Naive B cell (primary cell): ENCODE results near the gene CD82. TPM values are rescaled to one million over a fixed set of nuclear protein-coding genes. Genes with fewer than 3 reads are reported as not detected.
A peak's percentile ranks its signal among the peaks of the same experiment; 100 is the strongest.
"Not testable (repeated sequence)": the region's sequence is repeated elsewhere in the genome, so short reads cannot be mapped to it uniquely, and the experiment has no call there.

ENCODE experiments used
- ATAC-seq, 2 donors: fragments of 150-1000 bp; cut with Tn5 transposase; 2 replicates each; pipeline ENCODE4 v1.10.0; 2021; ENCODE audit warnings: low read depth in 2 of 2, mild to moderate bottlenecking in 2 of 2, moderate library complexity in 2 of 2
- DNase-seq: peaks from one replicate; pipeline ENCODE4 v3.0.0; 2022
- H3K27ac Mint-ChIP-seq, 6 donors: one replicate each; pipeline ENCODE4 v1.8.0; 2020 to 2022; ENCODE audit warnings: mild to moderate bottlenecking in 6 of 6, mixed read lengths in 6 of 6, moderate library complexity in 5 of 6, inconsistent platforms in 2 of 6
- H3K27me3 Mint-ChIP-seq, 3 donors: one replicate each; pipeline ENCODE4 v1.8.0; 2021 to 2022; ENCODE audit warnings: mixed read lengths in 3 of 3, mild to moderate bottlenecking in 1 of 3
- H3K36me3 Mint-ChIP-seq, 2 donors: one replicate each; pipeline ENCODE4 v1.8.0; 2020 to 2022; ENCODE audit warnings: mixed read lengths in 2 of 2, inconsistent platforms in 1 of 2, mild to moderate bottlenecking in 1 of 2
- H3K4me1 Mint-ChIP-seq, 3 donors: one replicate each; pipeline ENCODE4 v1.8.0; 2020 to 2022; ENCODE audit warnings: mixed read lengths in 3 of 3, inconsistent platforms in 1 of 3, mild to moderate bottlenecking in 1 of 3, moderate library complexity in 1 of 3
- H3K4me3 Mint-ChIP-seq, 8 donors: one replicate each; pipeline ENCODE4 v1.8.0; 2020 to 2022; ENCODE audit warnings: mild to moderate bottlenecking in 8 of 8, mixed read lengths in 8 of 8, moderate library complexity in 8 of 8, inconsistent platforms in 2 of 8
- H3K9me3 Mint-ChIP-seq, 7 donors: one replicate each; pipeline ENCODE4 v1.8.0; 2020 to 2022; ENCODE audit warnings: mixed read lengths in 7 of 7, mild to moderate bottlenecking in 5 of 7, inconsistent platforms in 2 of 7, moderate library complexity in 1 of 7
- polyA plus RNA-seq, 6 donors: library from polyadenylated mRNA; unstranded; fragments of 300-500 nt; fragmentation: Illumina TruSeq; gene quantifications; one replicate each; pipeline ENCODE4 v1.2.3, GENCODE V29; 2021; ENCODE audit warnings: low read depth in 6 of 6

The CD82 gene
- polyA plus RNA-seq, 6 donors from 2014 or later: 146 to 292 (median 225) TPM

DNA sequence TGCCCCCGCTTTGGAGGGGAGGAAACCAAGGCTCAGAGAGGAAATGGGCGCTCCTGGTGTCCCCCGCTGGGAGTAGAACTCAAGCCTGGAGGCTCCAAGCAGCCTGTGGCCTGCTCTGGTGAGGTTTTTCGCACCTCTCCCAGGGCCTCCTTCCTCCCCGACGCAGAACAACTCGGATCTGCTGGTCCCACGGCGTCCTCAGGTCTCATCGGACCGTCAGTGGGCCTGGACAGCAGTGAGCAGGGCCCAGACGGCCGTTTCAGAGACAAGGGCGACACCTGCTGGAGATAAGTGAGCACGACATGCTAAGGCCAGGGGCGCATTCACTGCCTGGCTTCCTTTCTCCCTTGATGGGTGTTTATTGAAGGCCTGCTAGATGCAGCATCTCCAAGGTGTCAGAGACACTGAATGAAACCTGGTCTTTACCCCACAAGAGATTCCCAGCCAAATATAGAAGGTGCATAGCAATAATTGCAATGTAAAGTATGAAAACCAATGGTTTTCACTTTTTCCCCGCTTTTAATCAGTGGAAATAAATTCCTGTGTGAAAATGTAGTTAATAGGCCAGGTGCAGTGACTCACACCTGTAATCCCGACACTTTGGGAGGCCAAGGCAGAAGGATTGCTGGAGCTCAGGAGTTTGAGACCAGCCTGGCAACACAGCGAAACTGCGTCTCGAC lies 26.9 kb upstream of the CD82 start:
- peaks cover 9 to 30% (median 12%) of the 10 kb centered on the region in 3 donors for H3K27me3 Mint-ChIP-seq
- no peak overlapping the region for H3K4me3 Mint-ChIP-seq
- peak; percentile 79 to 86 for ATAC-seq
- H3K9me3 Mint-ChIP-seq: no peaks in the 10 kb centered on the region
- H3K4me1 Mint-ChIP-seq: peaks cover 0 to 8% (median 4%) of the 10 kb centered on the region in 3 donors
- peak overlapping the region in 2 of 6 donors; percentile 42 to 71 for H3K27ac Mint-ChIP-seq
- peak; percentile 59 for DNase-seq
- no peaks in the 10 kb centered on the region for H3K36me3 Mint-ChIP-seq

DNA sequence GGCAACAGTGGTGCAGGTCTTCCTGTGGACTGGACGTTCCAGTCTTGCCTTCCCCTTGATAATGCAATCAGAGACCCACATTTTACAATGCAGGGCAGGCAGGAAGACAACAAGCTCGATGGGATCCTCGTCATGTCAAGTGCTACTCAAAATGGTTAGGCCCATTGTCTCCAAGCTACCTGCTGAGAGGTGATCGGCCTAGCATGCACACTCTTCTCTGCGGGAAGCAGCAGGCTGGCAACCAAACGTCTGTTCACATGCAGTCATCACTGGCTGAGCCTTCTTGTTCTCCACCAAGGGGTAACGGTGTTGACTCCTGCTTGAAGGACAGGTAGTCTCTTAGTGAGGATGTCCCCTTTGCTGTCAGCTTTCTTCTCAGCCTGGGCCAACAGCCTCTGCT lies 25.5 kb upstream of the CD82 start:
- no peaks in the 10 kb centered on the region for H3K9me3 Mint-ChIP-seq
- H3K4me3 Mint-ChIP-seq: no peak overlapping the region
- ATAC-seq (no peak), DNase-seq (no peak)
- H3K27me3 Mint-ChIP-seq: peaks cover 3 to 17% (median 9%) of the 10 kb centered on the region in 3 donors
- H3K27ac Mint-ChIP-seq: no peak overlapping the region
- H3K4me1 Mint-ChIP-seq: peaks cover 0 to 8% (median 4%) of the 10 kb centered on the region in 3 donors
- H3K36me3 Mint-ChIP-seq: no peaks in the 10 kb centered on the region

DNA sequence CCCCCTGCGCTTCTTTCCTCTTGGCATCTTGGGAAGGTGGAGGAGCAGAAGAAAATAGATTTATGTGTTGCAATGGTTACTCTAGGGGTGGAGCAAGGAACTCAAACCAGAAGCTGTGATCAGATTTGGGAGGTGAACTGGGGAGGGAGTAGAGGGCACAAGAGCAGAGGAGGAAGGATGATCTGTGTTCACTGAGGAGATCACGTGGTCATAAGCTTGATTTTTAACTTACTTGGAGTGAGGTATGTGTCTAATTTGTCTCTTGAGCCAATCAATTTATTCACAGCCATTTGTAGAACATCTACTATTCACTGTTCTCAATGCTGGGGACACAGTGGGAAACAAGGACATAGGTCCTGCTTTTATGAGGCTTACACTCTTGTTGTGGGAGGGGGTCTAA lies 24.8 kb upstream of the CD82 start:
- Mint-ChIP-seq H3K4me3 (no peak overlapping the region), H3K4me1 (peaks cover 0 to 8% (median 4%) of the 10 kb centered on the region in 3 donors), H3K36me3 (no peaks in the 10 kb centered on the region), H3K9me3 (no peaks in the 10 kb centered on the region), H3K27ac (no peak overlapping the region), H3K27me3 (peaks cover 4 to 10% (median 7%) of the 10 kb centered on the region in 3 donors)
- no peak for DNase-seq
- no peak for ATAC-seq

DNA sequence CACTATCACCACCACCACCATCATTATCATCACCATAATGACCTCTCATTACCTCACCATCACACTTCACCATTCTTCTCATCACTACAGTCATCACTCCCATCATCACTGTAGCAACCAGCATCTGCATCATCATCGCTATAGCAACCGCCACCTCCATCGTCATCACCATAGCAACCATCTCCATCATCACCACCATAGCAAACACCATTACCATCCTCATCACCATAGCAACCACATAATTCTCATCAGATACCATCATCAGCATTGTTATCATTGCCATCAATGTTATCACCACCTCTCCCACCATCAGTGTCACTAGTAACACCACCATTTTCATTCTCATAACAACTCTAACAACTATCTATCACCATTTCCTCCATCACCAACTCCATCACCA lies 23.1 kb upstream of the CD82 start:
- no peaks in the 10 kb centered on the region for H3K36me3 Mint-ChIP-seq
- ATAC-seq: peak in 1 of 2 donors; percentile 10
- no peak overlapping the region for H3K27ac Mint-ChIP-seq
- peaks cover 0 to 4% (median 4%) of the 10 kb centered on the region in 3 donors for H3K27me3 Mint-ChIP-seq
- DNase-seq: no peak
- no peak overlapping the region for H3K4me3 Mint-ChIP-seq
- peaks cover 0 to 3% (median 0%) of the 10 kb centered on the region in 7 donors for H3K9me3 Mint-ChIP-seq
- H3K4me1 Mint-ChIP-seq: peaks cover 0 to 8% (median 4%) of the 10 kb centered on the region in 3 donors

DNA sequence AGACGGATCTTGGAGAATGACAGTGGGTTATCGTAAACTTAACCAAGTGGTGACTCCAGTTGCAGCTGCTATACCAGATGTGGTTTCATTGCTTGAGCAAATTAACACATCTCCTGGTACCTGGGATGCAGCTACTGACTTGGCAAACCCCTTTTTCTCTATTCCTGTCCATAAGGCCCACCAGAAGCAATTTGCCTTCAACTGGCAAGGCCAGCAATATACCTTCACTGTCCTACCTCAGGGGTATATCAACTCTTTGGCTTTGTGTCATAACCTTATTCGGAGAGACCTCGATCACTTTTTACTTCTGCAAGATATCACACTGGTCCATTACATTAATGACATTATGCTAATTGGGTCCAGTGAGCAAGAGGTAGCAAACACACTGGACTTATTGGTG lies 18.5 kb upstream of the CD82 start:
- H3K9me3 Mint-ChIP-seq, H3K4me3 Mint-ChIP-seq, H3K36me3 Mint-ChIP-seq, H3K27ac Mint-ChIP-seq, H3K27me3 Mint-ChIP-seq, ATAC-seq, H3K4me1 Mint-ChIP-seq, DNase-seq: not testable (repeated sequence)

DNA sequence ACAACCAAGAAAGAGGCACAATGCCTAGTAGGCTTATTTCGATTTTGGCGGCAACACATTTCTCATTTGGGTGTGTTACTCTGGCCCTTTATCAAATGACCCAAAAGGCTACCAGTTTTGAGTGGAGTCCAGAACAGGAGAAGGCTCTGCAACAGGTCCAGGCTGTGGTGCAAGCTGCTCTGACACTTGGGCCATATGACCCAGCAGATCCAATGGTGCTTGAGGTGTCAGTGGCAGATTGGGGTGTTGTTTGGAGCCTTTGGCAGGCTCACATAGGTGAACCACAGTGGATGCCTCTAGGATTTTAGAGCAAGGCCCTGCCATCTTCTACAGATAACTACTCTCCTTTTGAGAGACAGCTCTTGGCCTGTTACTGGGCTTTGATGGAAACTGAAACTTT lies 17.9 kb upstream of the CD82 start:
- not testable (repeated sequence) for DNase-seq, H3K4me3 Mint-ChIP-seq, H3K4me1 Mint-ChIP-seq, H3K9me3 Mint-ChIP-seq, H3K36me3 Mint-ChIP-seq, H3K27ac Mint-ChIP-seq, ATAC-seq, H3K27me3 Mint-ChIP-seq

DNA sequence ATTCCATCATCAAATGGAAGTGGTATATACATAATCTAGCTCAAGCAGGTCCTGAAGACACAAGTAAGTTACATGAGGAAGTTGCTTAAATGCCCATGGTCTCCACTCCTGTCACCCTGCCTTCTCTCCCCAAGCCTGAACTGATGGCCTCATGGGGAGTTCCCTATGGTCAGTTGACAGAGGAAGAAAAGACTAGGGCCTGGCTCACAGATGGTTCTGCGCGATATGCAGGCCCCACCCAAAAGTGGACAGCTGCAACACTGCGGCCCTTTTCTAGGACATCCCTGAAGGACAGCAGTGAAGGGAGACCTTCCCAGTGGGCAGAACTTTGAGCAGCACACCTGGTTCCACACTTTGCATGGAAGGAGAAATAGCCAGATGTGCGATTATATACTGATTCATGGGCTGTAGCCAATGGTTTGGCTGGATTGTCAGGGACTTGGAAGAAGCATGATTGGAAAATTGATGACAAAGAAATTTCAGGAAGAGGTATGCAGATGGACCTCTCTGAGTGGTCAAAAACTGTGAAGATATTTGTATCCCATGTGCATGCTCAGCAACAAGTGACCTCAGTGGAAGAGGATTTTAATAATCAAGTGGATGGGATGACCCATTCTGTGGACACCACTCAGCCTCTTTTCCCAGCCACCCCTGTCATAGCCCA lies 17.3 kb upstream of the CD82 start:
- H3K4me1 Mint-ChIP-seq: no peaks in the 10 kb centered on the region
- no peaks in the 10 kb centered on the region for H3K36me3 Mint-ChIP-seq
- ATAC-seq (no peak), DNase-seq (no peak)
- peaks cover 0 to 3% (median 0%) of the 10 kb centered on the region in 7 donors for H3K9me3 Mint-ChIP-seq
- peaks cover 0 to 4% (median 0%) of the 10 kb centered on the region in 3 donors for H3K27me3 Mint-ChIP-seq
- H3K27ac Mint-ChIP-seq: no peak overlapping the region
- H3K4me3 Mint-ChIP-seq: no peak overlapping the region

DNA sequence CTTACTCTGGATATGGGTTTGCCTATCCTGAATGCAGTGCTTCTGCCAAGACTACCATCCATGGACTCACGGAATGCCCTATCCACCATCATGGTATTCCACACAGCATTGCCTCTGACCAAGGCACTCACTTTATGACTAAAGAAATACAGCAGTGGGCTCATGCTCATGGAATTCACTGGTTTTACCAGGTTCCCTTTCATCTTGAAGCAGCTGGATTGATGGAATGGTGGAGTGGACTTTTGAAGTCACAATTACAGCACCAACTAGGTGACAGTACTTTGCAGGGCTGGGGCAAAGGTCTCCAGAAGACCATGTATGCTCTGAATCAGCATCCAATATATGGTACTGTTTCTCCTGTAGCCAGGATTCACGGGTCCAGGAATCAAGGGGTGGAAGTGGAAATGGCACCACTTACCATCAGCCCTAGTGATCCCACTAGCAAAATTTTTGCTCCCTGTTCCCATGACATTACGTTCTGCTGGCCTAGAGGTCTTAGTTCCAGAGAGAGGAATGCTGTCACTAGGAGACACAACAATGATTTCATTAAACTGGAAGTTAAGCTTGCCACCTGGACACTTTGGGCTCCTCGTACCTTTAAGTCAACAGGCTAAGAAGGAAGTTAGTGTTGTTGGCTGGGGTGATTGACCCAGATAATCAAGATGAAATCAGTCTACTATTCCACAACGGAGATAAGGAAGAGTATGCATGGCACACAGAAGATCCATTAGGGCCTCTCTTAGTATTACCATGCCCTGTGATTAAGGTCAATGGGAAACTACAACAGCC lies 16.3 kb upstream of the CD82 start:
- H3K27ac Mint-ChIP-seq, H3K9me3 Mint-ChIP-seq, H3K27me3 Mint-ChIP-seq, H3K4me3 Mint-ChIP-seq, DNase-seq, H3K4me1 Mint-ChIP-seq, H3K36me3 Mint-ChIP-seq, ATAC-seq: not testable (repeated sequence)

DNA sequence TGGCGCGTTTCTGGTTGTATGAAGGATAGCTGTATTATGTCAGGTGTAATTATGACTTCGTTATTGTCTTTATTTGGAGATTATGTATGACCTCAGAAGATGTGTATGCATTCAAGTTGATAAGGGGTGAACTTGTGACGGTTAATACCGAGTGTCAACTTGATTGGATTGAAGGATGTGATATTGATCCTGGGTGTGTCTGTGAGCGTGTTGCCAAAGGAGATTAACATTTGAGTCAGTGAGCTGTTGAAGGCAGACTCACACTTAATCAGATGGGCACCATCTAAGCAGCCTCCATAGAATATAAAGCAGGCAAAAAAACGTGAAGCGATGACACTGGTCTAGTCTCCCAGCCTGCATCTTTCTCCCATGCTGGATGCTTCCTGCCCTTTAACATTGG lies 15.3 kb upstream of the CD82 start:
- H3K27me3 Mint-ChIP-seq: peaks cover 0 to 4% (median 0%) of the 10 kb centered on the region in 3 donors
- no peak for DNase-seq
- ATAC-seq: no peak
- H3K4me1 Mint-ChIP-seq: peaks cover 1 to 2% (median 1%) of the 10 kb centered on the region in 3 donors
- H3K4me3 Mint-ChIP-seq: no peak overlapping the region
- H3K9me3 Mint-ChIP-seq: peaks cover 0 to 4% (median 0%) of the 10 kb centered on the region in 7 donors
- no peak overlapping the region for H3K27ac Mint-ChIP-seq
- no peaks in the 10 kb centered on the region for H3K36me3 Mint-ChIP-seq

DNA sequence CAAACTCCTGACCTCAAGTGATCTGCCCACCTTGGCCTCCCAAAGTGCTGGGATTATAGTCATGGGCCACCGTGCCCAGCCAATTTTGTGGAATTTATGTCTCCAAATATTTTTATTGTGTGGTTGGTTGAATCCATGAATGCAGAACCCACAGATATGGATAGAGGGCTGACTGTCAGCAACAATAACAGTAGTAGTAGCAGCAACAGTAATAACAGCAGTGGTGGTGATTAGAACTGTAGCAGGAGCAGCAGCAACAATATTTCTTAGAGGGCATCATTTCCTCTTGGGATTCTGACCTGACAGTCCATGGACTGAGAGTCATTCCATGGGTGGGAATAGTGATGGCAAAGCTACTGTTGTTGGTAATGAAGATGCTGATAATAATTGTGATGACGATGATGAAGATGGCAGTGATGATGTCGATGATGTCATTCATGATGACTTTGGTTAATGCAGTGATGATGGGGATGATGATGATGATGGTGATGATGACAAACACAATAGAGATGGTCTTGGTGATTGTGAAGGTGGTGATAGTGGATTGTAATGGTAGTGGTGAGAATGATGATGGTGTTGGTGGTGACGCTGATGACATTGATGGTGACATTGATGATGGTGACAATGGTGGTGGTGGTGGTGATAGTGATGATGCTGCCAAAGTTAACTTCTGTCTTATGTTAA lies 13.9 kb upstream of the CD82 start:
- Mint-ChIP-seq H3K27me3 (no peaks in the 10 kb centered on the region), H3K36me3 (no peaks in the 10 kb centered on the region), H3K4me1 (peaks cover 7 to 14% (median 10%) of the 10 kb centered on the region in 3 donors), H3K27ac (peak overlapping the region in 1 of 6 donors; percentile 2), H3K9me3 (peaks cover 0 to 3% (median 0%) of the 10 kb centered on the region in 7 donors), H3K4me3 (no peak overlapping the region)
- ATAC-seq: no peak
- no peak for DNase-seq

DNA sequence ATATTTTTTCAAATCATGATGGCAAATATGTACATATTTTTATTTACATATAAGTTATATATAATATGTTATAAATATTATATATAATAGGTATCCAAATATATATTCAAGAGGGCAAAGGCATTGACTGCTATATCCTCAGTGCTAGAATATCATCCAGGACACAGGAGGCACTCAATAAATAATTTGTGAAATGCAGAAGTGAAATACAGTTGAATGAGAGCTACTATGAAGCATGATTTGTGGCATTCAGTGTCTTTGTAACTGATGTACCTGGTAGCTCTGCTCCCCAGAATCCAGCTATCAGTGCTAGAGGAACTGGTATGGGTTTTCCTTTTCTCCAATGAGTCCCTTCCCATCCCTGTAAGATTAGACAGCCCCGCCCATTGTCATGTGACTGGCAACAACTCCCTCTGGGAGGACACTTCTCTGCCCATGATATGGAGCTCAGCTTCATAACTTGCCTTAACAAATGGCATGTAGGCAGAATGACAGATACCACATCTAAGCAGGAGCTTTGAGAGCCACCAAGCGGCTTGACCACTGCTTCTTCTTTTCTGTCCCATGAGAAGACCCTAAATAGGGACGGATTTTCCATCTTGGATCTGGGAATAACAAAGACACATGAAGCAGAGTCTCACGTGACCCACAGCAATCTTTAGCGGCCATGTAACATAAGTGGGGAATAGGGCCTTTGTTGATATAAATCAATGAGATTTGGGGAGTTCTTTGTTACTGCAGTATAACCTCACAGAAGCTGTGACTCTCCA lies 10.2 kb upstream of the CD82 start:
- H3K9me3 Mint-ChIP-seq: peaks cover 0 to 3% (median 0%) of the 10 kb centered on the region in 7 donors
- no peak for DNase-seq
- ATAC-seq: no peak
- H3K27ac Mint-ChIP-seq: peak overlapping the region in 2 of 6 donors; percentile 50 to 76
- no peaks in the 10 kb centered on the region for H3K36me3 Mint-ChIP-seq
- H3K4me3 Mint-ChIP-seq: peak overlapping the region in 2 of 8 donors; percentile 10 to 35
- H3K4me1 Mint-ChIP-seq: peaks cover 28 to 45% (median 39%) of the 10 kb centered on the region in 3 donors
- H3K27me3 Mint-ChIP-seq: no peaks in the 10 kb centered on the region

DNA sequence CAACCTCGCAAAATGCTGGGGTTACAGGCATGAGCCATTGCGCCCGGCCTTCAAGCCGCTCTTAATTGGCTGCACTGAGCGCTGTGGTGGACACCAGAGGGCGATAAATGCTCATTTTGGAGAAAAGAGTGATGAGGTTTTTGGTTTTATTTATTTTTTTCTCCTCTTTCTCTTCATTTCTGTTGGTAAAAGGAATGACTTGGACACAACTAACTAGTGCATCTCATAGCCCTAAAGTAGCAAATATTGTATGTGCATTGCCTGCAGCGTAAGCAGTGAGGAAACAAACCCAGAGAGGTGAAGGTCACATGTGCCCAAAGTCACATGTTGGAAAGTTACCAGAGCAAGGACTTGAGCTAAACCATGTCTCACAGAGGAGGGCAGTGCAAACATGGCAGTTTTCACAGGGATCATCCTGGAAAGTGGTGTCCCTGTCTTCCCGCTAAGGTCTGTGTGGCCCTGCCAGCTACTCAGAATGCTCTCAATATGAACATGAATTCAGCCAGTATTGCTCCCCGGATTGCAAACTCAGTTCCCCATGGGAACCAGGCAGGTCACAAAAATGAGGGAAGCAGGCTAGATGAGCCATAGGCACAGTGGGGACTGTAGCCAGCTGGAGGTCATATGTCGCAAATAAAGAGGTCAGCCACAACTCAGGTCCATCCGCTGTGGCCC lies 8.6 kb upstream of the CD82 start:
- ATAC-seq (peak; percentile 63 to 64), DNase-seq (peak; percentile 56)
- Mint-ChIP-seq H3K4me1 (peaks cover 40 to 61% (median 55%) of the 10 kb centered on the region in 3 donors), H3K27ac (peak overlapping the region; percentile 87 to 99 (median 94)), H3K27me3 (no peaks in the 10 kb centered on the region), H3K4me3 (peak overlapping the region; percentile 16 to 84 (median 59)), H3K9me3 (peaks cover 0 to 1% (median 0%) of the 10 kb centered on the region in 7 donors), H3K36me3 (no peaks in the 10 kb centered on the region)
